Spleen (tissue), 7 donors: Measurements from ENCODE around the gene CNGA3.

Experiments
- CTCF ChIP-seq, 11 experiments: fragments of 200-600 bp in 7 of 11; fragments of 450-650 bp in 4 of 11; sonication (generic) in 4 of 11; IDR thresholded peaks in 8 of 11; conservative IDR thresholded peaks in 3 of 11; 1 replicate in 7 of 11; 2 replicates in 4 of 11; pipeline versions ENCODE4 v1.4.0 to v1.8.0; 2016 to 2021; ENCODE audit warnings: antibody characterized with exemption in 11 of 11, inconsistent platforms in 4 of 11, mild to moderate bottlenecking in 1 of 11
- POLR2A ChIP-seq, 3 donors: fragments of 450-650 bp; IDR thresholded peaks; one replicate each; pipeline ENCODE4 v1.5.1; 2017; ENCODE audit warnings: antibody characterized with exemption in 3 of 3, mild to moderate bottlenecking in 1 of 3
- donor health status: DM: no; HTN: no; CAD: no; lungs with moderate emphysema.
- donor health status: DM: no; HTN: no; CAD: no.
- donor health status: DM: no; HTN: no; CAD: no.

DNA sequence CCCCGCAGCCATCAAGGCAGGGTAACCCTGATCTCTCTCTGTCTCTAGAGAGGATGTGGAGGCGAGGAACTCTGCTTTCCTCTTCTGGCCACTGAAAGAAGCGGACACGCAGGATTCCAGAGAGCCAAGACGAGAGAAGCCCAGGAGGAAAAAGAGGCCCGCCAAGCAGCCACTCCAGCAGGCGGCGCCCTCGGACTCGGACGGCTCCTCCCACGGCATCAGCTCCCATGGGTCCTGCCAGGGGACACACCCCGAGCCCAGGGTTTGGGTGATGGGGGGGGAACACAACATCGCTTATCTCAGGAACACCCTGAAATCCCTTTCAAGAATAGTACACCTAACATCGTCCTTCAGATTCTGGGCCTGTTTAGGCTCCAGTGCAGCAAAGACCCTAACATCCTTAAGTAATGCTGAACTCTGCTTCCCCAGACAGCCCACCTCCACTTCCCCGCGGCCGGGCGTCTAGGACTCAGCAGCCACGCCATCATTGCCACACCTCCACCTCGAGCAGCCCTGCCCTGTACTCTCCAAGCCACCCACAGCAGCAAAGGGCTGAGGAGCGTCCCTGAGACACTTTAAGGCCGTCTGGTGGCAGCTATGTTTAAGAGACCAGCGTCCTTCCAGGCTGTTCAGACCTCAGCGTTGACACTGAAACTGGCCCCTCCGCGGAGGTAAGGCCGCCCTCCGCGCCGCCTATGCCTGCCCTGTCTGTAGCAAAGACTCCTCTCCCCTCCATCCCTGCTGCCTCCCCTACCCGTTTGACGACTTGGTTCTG lies 34.3 kb upstream of the CNGA3 start:
- no peak for TF ChIP-seq CTCF (IDR thresholded peaks at IDR 0.05 in 8 of 11, conservative IDR thresholded peaks at IDR 0.05 in 3 of 11)
- TF ChIP-seq POLR2A (IDR thresholded peaks at IDR 0.05) = no peak
